H9 (cell line): ENCODE measurements around the gene RAP1GAP. TPM values are rescaled to one million over a fixed set of nuclear protein-coding genes. Genes with fewer than 3 reads are reported as not detected.

Source experiments
- DNase-seq: peaks from one replicate; pipeline ENCODE4 v3.0.0-alpha.2; 2017
- H2AFZ ChIP-seq: one replicate; pipeline ENCODE4 v1.6.1; 2013; ENCODE audit warnings: mild to moderate bottlenecking, low read length, control low read depth, moderate library complexity
- H2AK5ac ChIP-seq: 2 replicates; pipeline ENCODE4 v1.6.1; 2013; ENCODE audit warnings: low read length, control low read depth, mixed read lengths; ENCODE audit not compliant: insufficient read length
- H2BK120ac ChIP-seq: one replicate; pipeline ENCODE4 v1.6.1; 2013; ENCODE audit warnings: low read depth, mild to moderate bottlenecking, low read length, control low read depth, inconsistent platforms; ENCODE audit not compliant: poor library complexity, severe bottlenecking
- H2BK12ac ChIP-seq: 2 replicates; pipeline ENCODE4 v1.6.1; 2013; ENCODE audit warnings: low read length, control low read depth, mixed read lengths, low read depth; ENCODE audit not compliant: insufficient read length
- H2BK15ac ChIP-seq: 2 replicates; pipeline ENCODE4 v1.6.1; 2013; ENCODE audit warnings: low read depth, low read length, control low read depth
- H2BK20ac ChIP-seq: one replicate; pipeline ENCODE4 v1.6.1; 2013; ENCODE audit warnings: low read depth, mild to moderate bottlenecking, low read length, control low read depth, inconsistent platforms; ENCODE audit not compliant: poor library complexity, severe bottlenecking
- H2BK5ac ChIP-seq: 2 replicates; pipeline ENCODE4 v1.6.1; 2013; ENCODE audit warnings: low read length, control low read depth, mixed read lengths; ENCODE audit not compliant: insufficient read length
- H3K14ac ChIP-seq: 2 replicates; pipeline ENCODE4 v1.6.1; 2013; ENCODE audit warnings: low read length, control low read depth; ENCODE audit not compliant: insufficient read depth
- H3K18ac ChIP-seq: 2 replicates; pipeline ENCODE4 v1.6.1; 2013; ENCODE audit warnings: low read depth, mild to moderate bottlenecking, mixed read lengths, low read length, control low read depth; ENCODE audit not compliant: insufficient read length
- H3K23ac ChIP-seq: 2 replicates; pipeline ENCODE4 v1.6.1; 2013; ENCODE audit warnings: low read length, control low read depth, mixed read lengths, low read depth; ENCODE audit not compliant: insufficient read length
- H3K23me2 ChIP-seq: 2 replicates; pipeline ENCODE4 v1.6.1; 2013; ENCODE audit warnings: low read depth, mild to moderate bottlenecking, mixed read lengths, low read length, control low read depth; ENCODE audit not compliant: insufficient read length, poor library complexity, severe bottlenecking
- H3K27ac ChIP-seq: 2 replicates; pipeline ENCODE4 v1.5.1; 2013; ENCODE audit warnings: low read length, control low read depth, mixed read lengths, low read depth; ENCODE audit not compliant: insufficient read length
- H3K27me3 ChIP-seq: 2 replicates; pipeline ENCODE4 v1.6.1; 2013; ENCODE audit warnings: low read length, control low read depth, inconsistent platforms; ENCODE audit not compliant: insufficient read depth
- H3K4ac ChIP-seq: 2 replicates; pipeline ENCODE4 v1.6.1; 2013; ENCODE audit warnings: low read depth, mild to moderate bottlenecking, control low read depth, inconsistent platforms, low read length, moderate library complexity
- H3K4me1 ChIP-seq: 2 replicates; pipeline ENCODE4 v1.6.1; 2013; ENCODE audit warnings: low read length, control low read depth, inconsistent platforms; ENCODE audit not compliant: insufficient read depth
- H3K4me2 ChIP-seq: 2 replicates; pipeline ENCODE4 v1.6.1; 2013; ENCODE audit warnings: low read length, control low read depth, mixed read lengths; ENCODE audit not compliant: insufficient read length, insufficient read depth
- H3K56ac ChIP-seq: 2 replicates; pipeline ENCODE4 v1.6.1; 2013; ENCODE audit warnings: low read depth, mild to moderate bottlenecking, mixed read lengths, low read length, control low read depth; ENCODE audit not compliant: insufficient read length
- H3K79me1 ChIP-seq: 2 replicates; pipeline ENCODE4 v1.6.1; 2013; ENCODE audit warnings: low read depth, mild to moderate bottlenecking, moderate library complexity, low read length, control low read depth, inconsistent platforms; ENCODE audit not compliant: insufficient read depth, poor library complexity, severe bottlenecking
- H3K79me2 ChIP-seq: 2 replicates; pipeline ENCODE4 v1.6.1; 2013; ENCODE audit warnings: low read length, control low read depth, inconsistent platforms; ENCODE audit not compliant: insufficient read depth
- H3K9ac ChIP-seq: 2 replicates; pipeline ENCODE4 v1.6.1; 2013; ENCODE audit warnings: low read length, control low read depth, mixed read lengths; ENCODE audit not compliant: insufficient read length; ENCODE audit errors: extremely low read depth
- H3K9me3 ChIP-seq: one replicate; pipeline ENCODE4 v1.6.1; 2013; ENCODE audit warnings: low read depth, low read length, inconsistent platforms; ENCODE audit not compliant: control insufficient read depth
- H3T11ph ChIP-seq: one replicate; pipeline ENCODE4 v1.6.1; 2013; ENCODE audit warnings: mild to moderate bottlenecking, low read length, control low read depth, inconsistent platforms
- H4K20me1 ChIP-seq: one replicate; pipeline ENCODE4 v1.6.1; 2013; ENCODE audit not compliant: control insufficient read depth, insufficient read length, insufficient read depth
- H4K5ac ChIP-seq: 2 replicates; pipeline ENCODE4 v1.6.1; 2013; ENCODE audit warnings: low read depth, mild to moderate bottlenecking, mixed read lengths, low read length, control low read depth; ENCODE audit not compliant: insufficient read length
- H4K8ac ChIP-seq: replicated peaks from 2 replicates; pipeline ENCODE4 v1.6.1; 2013; ENCODE audit warnings: low read length, control low read depth, mixed read lengths, low read depth; ENCODE audit not compliant: insufficient read length
- H4K91ac ChIP-seq: 2 replicates; pipeline ENCODE4 v1.6.1; 2013; ENCODE audit warnings: low read depth, mild to moderate bottlenecking, moderate library complexity, mixed read lengths, low read length, control low read depth; ENCODE audit not compliant: insufficient read length
- H3K27ac Mint-ChIP-seq, 3 experiments: 2 replicates in 2 of 3; 3 replicates in 1 of 3; pipeline ENCODE4 v1.8.0; 2020 to 2021; ENCODE audit warnings: mixed read lengths in 3 of 3, mild to moderate bottlenecking in 1 of 3, moderate library complexity in 1 of 3
- H3K27me3 Mint-ChIP-seq: 2 replicates; pipeline ENCODE4 v1.8.0; 2021; ENCODE audit warnings: low read depth, mild to moderate bottlenecking, moderate library complexity, mixed read lengths
- H3K36me3 Mint-ChIP-seq, 3 experiments: 2 replicates in 2 of 3; 3 replicates in 1 of 3; pipeline ENCODE4 v1.8.0; 2020 to 2021; ENCODE audit warnings: low read depth in 3 of 3, mixed read lengths in 3 of 3; ENCODE audit not compliant: insufficient read depth in 1 of 3
- H3K4me1 Mint-ChIP-seq, 2 experiments: 2 replicates each; pipeline ENCODE4 v1.8.0; 2020; ENCODE audit warnings: mixed read lengths in 2 of 2
- H3K4me3 Mint-ChIP-seq, 2 experiments: 2 replicates in 1 of 2; 3 replicates in 1 of 2; pipeline ENCODE4 v1.8.0; 2020 to 2021; ENCODE audit warnings: mild to moderate bottlenecking in 2 of 2, mixed read lengths in 2 of 2, moderate library complexity in 1 of 2
- H3K9me3 Mint-ChIP-seq, 2 experiments: 2 replicates in 1 of 2; 3 replicates in 1 of 2; pipeline ENCODE4 v1.8.0; 2020; ENCODE audit warnings: mild to moderate bottlenecking in 2 of 2, mixed read lengths in 2 of 2, moderate library complexity in 1 of 2
- CTCF ChIP-seq: fragments of 200-600 bp; sonication (generic); conservative IDR thresholded peaks from 3 replicates; pipeline ENCODE4 v1.8.0; 2021; ENCODE audit warnings: antibody characterized with exemption, mild to moderate bottlenecking
- WGBS: extraction: QIAGEN DNeasy Blood & Tissue Kit; methylation state at CpG from one replicate; pipeline ENCODE4 v1.1.7; 2013; ENCODE audit warnings: missing lambda C conversion rate, low lambda C conversion rate, mixed read lengths; ENCODE audit not compliant: insufficient read length; ENCODE audit errors: extremely low coverage; 5-methylcytosine and 5-hydroxymethylcytosine counted together
- total RNA-seq: library from RNA; stranded (reverse); gene quantifications from 2 replicates; pipeline ENCODE4 v1.2.1, GENCODE V29; 2021

RAP1GAP gene
- total RNA-seq, 1 experiment from 2014 or later, result 7.9 TPM

- Histone ChIP-seq H2BK120ac (no peak overlapping the region), H4K20me1 (no peaks in the 10 kb centered on the region), H3K23ac (no peak overlapping the region), H2BK15ac (no peak overlapping the region), H3K56ac (no peak overlapping the region), H3K9ac (no peak overlapping the region), H2BK12ac (no peak overlapping the region), H3K4ac (no peak overlapping the region), H3K79me2 (no peaks in the 10 kb centered on the region), H2AK5ac (no peak overlapping the region), H4K8ac (no peak overlapping the region), H3K4me1 (no peaks in the 10 kb centered on the region; the same call in 1 of the 2 replicates), H2BK5ac (no peak overlapping the region), H3K14ac (no peak overlapping the region), H2BK20ac (no peak overlapping the region), H2AFZ (no peak overlapping the region), H3T11ph (no peak overlapping the region), H4K5ac (no peak overlapping the region), H3K27me3 (no peaks in the 10 kb centered on the region; the same call in 1 of the 2 replicates), H3K27ac (no peak overlapping the region), H4K91ac (no peak overlapping the region), H3K4me2 (no peak overlapping the region), H3K18ac (no peak overlapping the region), H3K9me3 (no peaks in the 10 kb centered on the region), H3K79me1 (no peaks in the 10 kb centered on the region), H3K23me2 (no peaks in the 10 kb centered on the region)
- Mint-ChIP-seq H3K27me3 (peaks cover 34% of the 10 kb centered on the region), H3K27ac (no peak overlapping the region), H3K36me3 (no peaks in the 10 kb centered on the region), H3K4me1 (peaks cover 5 to 15% of the 10 kb centered on the region in 2 experiments), H3K4me3 (no peak overlapping the region), H3K9me3 (no peaks in the 10 kb centered on the region; a peak in 1 of 5 replicates)
- no CpG with 5 or more reads among the region's 10 CpGs for WGBS
- TF ChIP-seq CTCF, result peak; percentile 31; the same call in 1 of the 3 replicates
- DNase-seq, result no peak
Observed at GRCh38 chr1:21657456-21658190, 11.5 kb downstream of the RAP1GAP start.
